ENCODE results near the gene PRKAR2A.
A peak's percentile ranks its signal among the peaks of the same experiment; 100 is the strongest.

PRKAR2A gene

GRCh38 chr3:48847504-48848423, at the start of gene PRKAR2A:
Gene PRKAR2A, minus strand, starts transcription at chr3:48847874. Its CDS starts 278 bp downstream, at chr3:48847596.
- no peak within 1 kb of the TSS for H3K27ac ChIP-seq (ENCODE audit: low read length)
- H3K27me3 ChIP-seq (ENCODE audit: control insufficient read depth, insufficient read depth, low read length), result peaks cover 17% of the 10 kb centered on the region
- no peaks in the 10 kb centered on the region for H3K9me3 ChIP-seq (ENCODE audit: control insufficient read depth, low read depth, low read length)
- H3K4me1 ChIP-seq (ENCODE audit: control insufficient read depth, low read depth, low read length), result no peaks in the 10 kb centered on the region
- H3K4me3 ChIP-seq (ENCODE audit: low read length), result peak within 1 kb of the TSS; percentile 77
- peak within 1 kb of the TSS; percentile 25 for H3K9ac ChIP-seq (ENCODE audit: low read length)
- no peaks in the 10 kb centered on the region for H3K36me3 ChIP-seq (ENCODE audit: control insufficient read depth, low read depth, low read length)

GRCh38 chr3:48896936-48897335, 49.3 kb upstream of the PRKAR2A start:
- peaks cover 10% of the 10 kb centered on the region for H3K27me3 ChIP-seq (ENCODE audit: control insufficient read depth, insufficient read depth, low read length)
- H3K4me3 ChIP-seq (ENCODE audit: low read length), result no peak overlapping the region
- peaks cover 10% of the 10 kb centered on the region for H3K4me1 ChIP-seq (ENCODE audit: control insufficient read depth, low read depth, low read length)
- no peaks in the 10 kb centered on the region for H3K9me3 ChIP-seq (ENCODE audit: control insufficient read depth, low read depth, low read length)
- H3K9ac ChIP-seq (ENCODE audit: low read length), result no peak overlapping the region
- H3K36me3 ChIP-seq (ENCODE audit: control insufficient read depth, low read depth, low read length), result no peaks in the 10 kb centered on the region
- no peak overlapping the region for H3K27ac ChIP-seq (ENCODE audit: low read length)

- H3K27me3 ChIP-seq (ENCODE audit: control insufficient read depth, insufficient read depth, low read length), result peaks cover 10% of the 10 kb centered on the region
- no peaks in the 10 kb centered on the region for H3K9me3 ChIP-seq (ENCODE audit: control insufficient read depth, low read depth, low read length)
- no peak overlapping the region for H3K4me3 ChIP-seq (ENCODE audit: low read length)
- H3K27ac ChIP-seq (ENCODE audit: low read length), result no peak overlapping the region
- no peak overlapping the region for H3K9ac ChIP-seq (ENCODE audit: low read length)
- H3K4me1 ChIP-seq (ENCODE audit: control insufficient read depth, low read depth, low read length), result peaks cover 10% of the 10 kb centered on the region
- no peaks in the 10 kb centered on the region for H3K36me3 ChIP-seq (ENCODE audit: control insufficient read depth, low read depth, low read length)
Observed at GRCh38 chr3:48894516-48894915, 46.8 kb upstream of the PRKAR2A start.

- Histone ChIP-seq H3K9me3 (ENCODE audit: control insufficient read depth, low read depth, low read length) (no peaks in the 10 kb centered on the region), H3K4me1 (ENCODE audit: control insufficient read depth, low read depth, low read length) (no peaks in the 10 kb centered on the region), H3K27ac (ENCODE audit: low read length) (no peak overlapping the region), H3K36me3 (ENCODE audit: control insufficient read depth, low read depth, low read length) (no peaks in the 10 kb centered on the region), H3K27me3 (ENCODE audit: control insufficient read depth, insufficient read depth, low read length) (no peaks in the 10 kb centered on the region), H3K9ac (ENCODE audit: low read length) (no peak overlapping the region), H3K4me3 (ENCODE audit: low read length) (no peak overlapping the region)
Observed at GRCh38 chr3:48891606-48892005, 43.9 kb upstream of the PRKAR2A start.

GRCh38 chr3:48885753-48886152, 38.1 kb upstream of the PRKAR2A start:
- Histone ChIP-seq H3K4me3 (ENCODE audit: low read length) (no peak overlapping the region), H3K9me3 (ENCODE audit: control insufficient read depth, low read depth, low read length) (no peaks in the 10 kb centered on the region), H3K4me1 (ENCODE audit: control insufficient read depth, low read depth, low read length) (no peaks in the 10 kb centered on the region), H3K27ac (ENCODE audit: low read length) (no peak overlapping the region), H3K36me3 (ENCODE audit: control insufficient read depth, low read depth, low read length) (no peaks in the 10 kb centered on the region), H3K27me3 (ENCODE audit: control insufficient read depth, insufficient read depth, low read length) (no peaks in the 10 kb centered on the region), H3K9ac (ENCODE audit: low read length) (no peak overlapping the region)

- Histone ChIP-seq H3K4me1 (ENCODE audit: control insufficient read depth, low read depth, low read length) (no peaks in the 10 kb centered on the region), H3K9ac (ENCODE audit: low read length) (no peak overlapping the region), H3K36me3 (ENCODE audit: control insufficient read depth, low read depth, low read length) (no peaks in the 10 kb centered on the region), H3K27ac (ENCODE audit: low read length) (no peak overlapping the region), H3K9me3 (ENCODE audit: control insufficient read depth, low read depth, low read length) (no peaks in the 10 kb centered on the region), H3K4me3 (ENCODE audit: low read length) (no peak overlapping the region), H3K27me3 (ENCODE audit: control insufficient read depth, insufficient read depth, low read length) (no peaks in the 10 kb centered on the region)
Observed at GRCh38 chr3:48881652-48882114, 34.0 kb upstream of the PRKAR2A start.

GRCh38 chr3:48881006-48881405, 33.3 kb upstream of the PRKAR2A start:
- no peaks in the 10 kb centered on the region for H3K27me3 ChIP-seq (ENCODE audit: control insufficient read depth, insufficient read depth, low read length)
- no peak overlapping the region for H3K27ac ChIP-seq (ENCODE audit: low read length)
- H3K9me3 ChIP-seq (ENCODE audit: control insufficient read depth, low read depth, low read length), result no peaks in the 10 kb centered on the region
- no peak overlapping the region for H3K9ac ChIP-seq (ENCODE audit: low read length)
- no peaks in the 10 kb centered on the region for H3K4me1 ChIP-seq (ENCODE audit: control insufficient read depth, low read depth, low read length)
- no peak overlapping the region for H3K4me3 ChIP-seq (ENCODE audit: low read length)
- H3K36me3 ChIP-seq (ENCODE audit: control insufficient read depth, low read depth, low read length), result no peaks in the 10 kb centered on the region

- H3K4me3 ChIP-seq (ENCODE audit: low read length), result no peak overlapping the region
- no peak overlapping the region for H3K9ac ChIP-seq (ENCODE audit: low read length)
- no peaks in the 10 kb centered on the region for H3K4me1 ChIP-seq (ENCODE audit: control insufficient read depth, low read depth, low read length)
- H3K27ac ChIP-seq (ENCODE audit: low read length), result no peak overlapping the region
- no peaks in the 10 kb centered on the region for H3K27me3 ChIP-seq (ENCODE audit: control insufficient read depth, insufficient read depth, low read length)
- no peaks in the 10 kb centered on the region for H3K36me3 ChIP-seq (ENCODE audit: control insufficient read depth, low read depth, low read length)
- no peaks in the 10 kb centered on the region for H3K9me3 ChIP-seq (ENCODE audit: control insufficient read depth, low read depth, low read length)
Observed at GRCh38 chr3:48879994-48880377, 32.3 kb upstream of the PRKAR2A start.

GRCh38 chr3:48879307-48879993, 31.8 kb upstream of the PRKAR2A start:
- no peak overlapping the region for H3K4me3 ChIP-seq (ENCODE audit: low read length)
- no peak overlapping the region for H3K27ac ChIP-seq (ENCODE audit: low read length)
- H3K4me1 ChIP-seq (ENCODE audit: control insufficient read depth, low read depth, low read length), result no peaks in the 10 kb centered on the region
- H3K27me3 ChIP-seq (ENCODE audit: control insufficient read depth, insufficient read depth, low read length), result no peaks in the 10 kb centered on the region
- H3K9ac ChIP-seq (ENCODE audit: low read length), result no peak overlapping the region
- no peaks in the 10 kb centered on the region for H3K9me3 ChIP-seq (ENCODE audit: control insufficient read depth, low read depth, low read length)
- no peaks in the 10 kb centered on the region for H3K36me3 ChIP-seq (ENCODE audit: control insufficient read depth, low read depth, low read length)

- Histone ChIP-seq H3K9ac (ENCODE audit: low read length) (no peak overlapping the region), H3K27ac (ENCODE audit: low read length) (no peak overlapping the region), H3K4me1 (ENCODE audit: control insufficient read depth, low read depth, low read length) (no peaks in the 10 kb centered on the region), H3K4me3 (ENCODE audit: low read length) (no peak overlapping the region), H3K36me3 (ENCODE audit: control insufficient read depth, low read depth, low read length) (no peaks in the 10 kb centered on the region), H3K9me3 (ENCODE audit: control insufficient read depth, low read depth, low read length) (no peaks in the 10 kb centered on the region), H3K27me3 (ENCODE audit: control insufficient read depth, insufficient read depth, low read length) (no peaks in the 10 kb centered on the region)
Observed at GRCh38 chr3:48877671-48878070, 30.0 kb upstream of the PRKAR2A start.

GRCh38 chr3:48863122-48863521, 15.4 kb upstream of the PRKAR2A start:
- H3K27ac ChIP-seq (ENCODE audit: low read length), result no peak overlapping the region
- H3K9ac ChIP-seq (ENCODE audit: low read length), result no peak overlapping the region
- H3K27me3 ChIP-seq (ENCODE audit: control insufficient read depth, insufficient read depth, low read length), result no peaks in the 10 kb centered on the region
- no peak overlapping the region for H3K4me3 ChIP-seq (ENCODE audit: low read length)
- H3K4me1 ChIP-seq (ENCODE audit: control insufficient read depth, low read depth, low read length), result no peaks in the 10 kb centered on the region
- H3K36me3 ChIP-seq (ENCODE audit: control insufficient read depth, low read depth, low read length), result no peaks in the 10 kb centered on the region
- H3K9me3 ChIP-seq (ENCODE audit: control insufficient read depth, low read depth, low read length), result no peaks in the 10 kb centered on the region

All from iPS-18a (cell line).